Activated CD8-positive, alpha-beta memory T cell treated with anti-CD3 and anti-CD28 coated beads for 48 hours (primary cell): ENCODE results near the gene MMEL1.

Source experiments
- DNase-seq, 3 experiments: peaks; one replicate each; pipeline ENCODE4 v3.0.0-alpha.2; 2020; ENCODE audit warnings: low read depth in 2 of 3, low spot score in 2 of 3

Gene MMEL1

GRCh38 chr1:2643414-2644077 is 10.7 kb upstream of the MMEL1 start:
- no peak for DNase-seq

- peak; percentile 80 to 91 (median 81) for DNase-seq
Observed at GRCh38 chr1:2642560-2643413, 10.0 kb upstream of the MMEL1 start.

GRCh38 chr1:2642131-2642559 is 9.3 kb upstream of the MMEL1 start:
- DNase-seq, result no peak

GRCh38 chr1:2641381-2642130 is 8.7 kb upstream of the MMEL1 start:
- no peak for DNase-seq

GRCh38 chr1:2640626-2641025 is 7.8 kb upstream of the MMEL1 start:
- no peak for DNase-seq

GRCh38 chr1:2639607-2640521 is 7.0 kb upstream of the MMEL1 start:
- no peak for DNase-seq

- DNase-seq, result no peak
Observed at GRCh38 chr1:2639203-2639602, 6.4 kb upstream of the MMEL1 start.

- no peak for DNase-seq
Observed at GRCh38 chr1:2638466-2639115, 5.8 kb upstream of the MMEL1 start.

GRCh38 chr1:2637442-2638145 is 4.8 kb upstream of the MMEL1 start:
- no peak for DNase-seq

- DNase-seq, result no peak
Observed at GRCh38 chr1:2636733-2637132, 3.9 kb upstream of the MMEL1 start.

GRCh38 chr1:2635361-2636010 is 2.7 kb upstream of the MMEL1 start:
- DNase-seq, result no peak

- no peak for DNase-seq
Observed at GRCh38 chr1:2633936-2634491, 1.2 kb upstream of the MMEL1 start.

- DNase-seq, result no peak
Observed at GRCh38 chr1:2633366-2633935, 635 bp upstream of the MMEL1 start.

- no peak for DNase-seq
Observed at GRCh38 chr1:2632051-2632430, 775 bp downstream of the MMEL1 start.

- no peak for DNase-seq
Observed at GRCh38 chr1:2631136-2632050, 1.4 kb downstream of the MMEL1 start.

- no peak for DNase-seq
Observed at GRCh38 chr1:2630498-2631135, 2.2 kb downstream of the MMEL1 start.
